Right atrium auricular region (tissue), 2 donors: ENCODE data around the gene CRYGC. TPM values are rescaled to one million over a fixed set of nuclear protein-coding genes. Genes with fewer than 3 reads are reported as not detected.

ENCODE experiments used
- DNase-seq: peaks from one replicate; pipeline ENCODE4 v3.0.0-alpha.2; 2019; ENCODE audit warnings: low spot score
- H3K27ac ChIP-seq, 2 donors: fragments of 200-600 bp; sonication (generic); 1 replicate in 1 of 2; 2 replicates in 1 of 2; pipeline ENCODE4 v1.5.1; 2016 to 2019
- H3K27me3 ChIP-seq, 2 donors: fragments of 200-600 bp; sonication (generic); one replicate each; pipeline versions ENCODE4 v1.5.1 to v1.6.0; 2017 to 2019
- H3K36me3 ChIP-seq: fragments of 200-600 bp; sonication (generic); one replicate; pipeline ENCODE4 v1.5.1; 2016
- H3K4me1 ChIP-seq, 2 donors: fragments of 200-600 bp; sonication (generic); one replicate each; pipeline versions ENCODE4 v1.5.1 to v1.6.0; 2017 to 2019
- H3K4me3 ChIP-seq, 2 donors: fragments of 200-600 bp; sonication (generic); 1 replicate in 1 of 2; 2 replicates in 1 of 2; pipeline ENCODE4 v1.5.1; 2017 to 2019; ENCODE audit warnings: mild to moderate bottlenecking in 1 of 2, moderate library complexity in 1 of 2
- H3K9me3 ChIP-seq, 2 donors: fragments of 200-600 bp; sonication (generic); one replicate each; pipeline ENCODE4 v1.5.1; 2019
- CTCF ChIP-seq, 2 donors: fragments of 200-600 bp; sonication (generic); IDR thresholded peaks; one replicate each; pipeline ENCODE4 v1.5.1; 2019; ENCODE audit warnings: antibody characterized with exemption in 2 of 2
- total RNA-seq, 2 donors: library from RNA; depleted of rRNA; stranded (reverse); fragments of >200 nt; gene quantifications; one replicate each; pipeline ENCODE4 v1.1.0, GENCODE V29; 2016

The CRYGC gene
- total RNA-seq, 2 donors from 2014 or later = not detected

DNA sequence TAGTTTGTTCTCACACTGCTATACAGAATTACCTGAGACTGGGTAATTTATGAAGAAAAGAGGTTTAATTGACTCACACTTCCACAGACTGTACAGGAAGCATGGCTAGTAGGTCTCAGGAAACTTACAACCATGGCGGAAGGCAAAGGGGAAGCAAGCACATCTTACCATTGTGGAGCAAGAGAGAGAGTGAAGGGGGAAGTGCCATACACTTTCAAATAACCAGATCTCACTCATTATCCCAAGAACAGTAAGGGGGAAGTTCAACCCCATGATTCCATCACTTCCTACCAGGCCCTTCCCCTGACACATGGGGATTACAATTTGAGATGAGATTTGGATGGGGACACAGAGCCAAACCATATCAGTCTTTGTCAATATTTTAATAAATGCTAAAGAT, 21.3 kb upstream of the CRYGC start:
- Histone ChIP-seq H3K9me3 (peaks cover 0 to 4% of the 10 kb centered on the region in 2 donors), H3K27ac (no peak overlapping the region), H3K27me3 (no peaks in the 10 kb centered on the region), H3K4me3 (no peak overlapping the region), H3K4me1 (no peaks in the 10 kb centered on the region), H3K36me3 (no peaks in the 10 kb centered on the region)
- no peak for DNase-seq
- no peak for TF ChIP-seq CTCF (IDR thresholded peaks at IDR 0.05)

DNA sequence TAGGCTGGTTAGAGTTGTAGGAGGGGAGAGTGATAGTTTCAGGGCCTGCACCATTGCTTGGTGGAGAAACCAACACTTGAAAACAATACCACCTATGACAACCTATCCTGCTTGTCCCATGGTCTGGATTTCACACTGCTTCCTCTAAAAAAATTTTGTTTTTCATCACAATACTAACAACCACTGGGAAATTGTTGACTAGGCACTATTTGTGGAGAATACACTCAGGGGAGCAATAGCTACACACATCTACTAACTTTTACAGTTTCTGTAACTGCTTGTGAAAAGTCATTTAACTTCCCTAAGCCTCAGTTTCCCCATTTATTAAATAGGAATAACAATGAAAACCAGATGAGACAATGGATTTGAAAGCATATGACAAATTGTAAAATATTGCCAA, 20.5 kb upstream of the CRYGC start:
- Histone ChIP-seq H3K27ac (no peak overlapping the region), H3K4me3 (no peak overlapping the region), H3K27me3 (no peaks in the 10 kb centered on the region), H3K4me1 (no peaks in the 10 kb centered on the region), H3K36me3 (no peaks in the 10 kb centered on the region), H3K9me3 (peaks cover 0 to 4% of the 10 kb centered on the region in 2 donors)
- TF ChIP-seq CTCF (IDR thresholded peaks at IDR 0.05) = no peak
- DNase-seq = no peak

- no peaks in the 10 kb centered on the region for H3K27me3 ChIP-seq
- H3K4me1 ChIP-seq = no peaks in the 10 kb centered on the region
- H3K4me3 ChIP-seq = no peak overlapping the region
- TF ChIP-seq CTCF (IDR thresholded peaks at IDR 0.05) = peak in 1 of 2 donors; percentile 19
- DNase-seq = no peak
- no peak overlapping the region for H3K27ac ChIP-seq
- H3K36me3 ChIP-seq = no peaks in the 10 kb centered on the region
- H3K9me3 ChIP-seq = peaks cover 0 to 4% of the 10 kb centered on the region in 2 donors
Observed at GRCh38 chr2:208148803-208149202, 19.2 kb upstream of the CRYGC start.

DNA sequence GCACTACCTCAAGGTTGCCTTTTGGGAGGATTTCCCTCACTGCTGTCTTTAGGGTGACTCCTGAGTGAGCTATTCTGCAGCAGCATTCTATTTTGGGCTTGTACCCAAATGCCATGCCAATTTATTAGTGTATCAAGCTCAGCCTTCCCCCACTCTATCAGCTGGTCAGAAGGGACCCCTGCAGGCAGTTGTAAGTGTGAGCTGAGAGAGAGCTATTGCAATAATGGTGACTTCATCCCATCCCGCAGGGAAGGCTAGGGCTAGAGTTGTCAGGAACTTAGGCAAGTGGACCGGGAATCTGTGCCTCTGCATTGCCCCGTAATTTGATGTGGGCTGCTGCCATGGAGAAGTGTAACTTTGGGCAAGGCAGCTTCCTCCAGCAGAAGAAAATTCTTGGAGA, 18.1 kb upstream of the CRYGC start:
- H3K27me3 ChIP-seq = no peaks in the 10 kb centered on the region
- H3K9me3 ChIP-seq = peaks cover 0 to 4% of the 10 kb centered on the region in 2 donors
- no peaks in the 10 kb centered on the region for H3K36me3 ChIP-seq
- H3K4me3 ChIP-seq = no peak overlapping the region
- no peak for TF ChIP-seq CTCF (IDR thresholded peaks at IDR 0.05)
- no peak for DNase-seq
- H3K27ac ChIP-seq = no peak overlapping the region
- no peaks in the 10 kb centered on the region for H3K4me1 ChIP-seq

- no peaks in the 10 kb centered on the region for H3K27me3 ChIP-seq
- peaks cover 0 to 4% of the 10 kb centered on the region in 2 donors for H3K9me3 ChIP-seq
- no peaks in the 10 kb centered on the region for H3K36me3 ChIP-seq
- TF ChIP-seq CTCF (IDR thresholded peaks at IDR 0.05) = no peak
- no peak overlapping the region for H3K27ac ChIP-seq
- no peak for DNase-seq
- H3K4me1 ChIP-seq = no peaks in the 10 kb centered on the region
- H3K4me3 ChIP-seq = no peak overlapping the region
Observed at GRCh38 chr2:208147008-208147407, 17.4 kb upstream of the CRYGC start.

- Histone ChIP-seq H3K27me3 (no peaks in the 10 kb centered on the region), H3K4me3 (no peak within 1 kb of the TSS), H3K9me3 (no peaks in the 10 kb centered on the region), H3K36me3 (no peaks in the 10 kb centered on the region), H3K27ac (no peak within 1 kb of the TSS), H3K4me1 (no peaks in the 10 kb centered on the region)
- DNase-seq = no peak
- no peak for TF ChIP-seq CTCF (IDR thresholded peaks at IDR 0.05)
Observed at GRCh38 chr2:208146006-208146405, 16.4 kb upstream of the CRYGC start, which contains the start of gene CRYGB. Gene CRYGB (minus strand): TSS chr2:208146158. CDS start chr2:208146120, 38 bp downstream.
